Smooth muscle cell (in vitro differentiated cells): ENCODE results near the gene VAC14. TPM values are rescaled to one million over a fixed set of nuclear protein-coding genes. Genes with fewer than 3 reads are reported as not detected.

Source experiments
- DNase-seq: peaks from one replicate; lab custom pipeline; 2025; ENCODE audit not compliant: unreplicated experiment; lab: John Stamatoyannopoulos, UW
- H2AFZ ChIP-seq: fragments of 200-600 bp; sonication (generic); 2 replicates; pipeline ENCODE4 v1.6.0; 2016; ENCODE audit warnings: antibody characterized with exemption, low read depth, mild to moderate bottlenecking
- H3F3A ChIP-seq: fragments of 200-600 bp; sonication (generic); 2 replicates; pipeline ENCODE4 v1.6.0; 2017; ENCODE audit warnings: antibody characterized with exemption, low read depth
- H3K27ac ChIP-seq: fragments of 200-600 bp; sonication (generic); 2 replicates; pipeline ENCODE4 v1.5.1; 2016; ENCODE audit warnings: low read depth, mild to moderate bottlenecking
- H3K27me3 ChIP-seq: fragments of 200-600 bp; sonication (generic); 2 replicates; pipeline ENCODE4 v1.6.1; 2016; ENCODE audit warnings: low read depth, mild to moderate bottlenecking
- H3K36me3 ChIP-seq: fragments of 200-600 bp; sonication (generic); 2 replicates; pipeline ENCODE4 v1.5.1; 2016; ENCODE audit warnings: low read depth
- H3K4me1 ChIP-seq: fragments of 200-600 bp; sonication (generic); 2 replicates; pipeline ENCODE4 v1.5.1; 2016; ENCODE audit warnings: low read depth
- H3K4me2 ChIP-seq: fragments of 200-600 bp; sonication (generic); 2 replicates; pipeline ENCODE4 v1.6.0; 2016; ENCODE audit warnings: mild to moderate bottlenecking
- H3K4me3 ChIP-seq: fragments of 200-600 bp; sonication (generic); 2 replicates; pipeline ENCODE4 v1.5.1; 2016; ENCODE audit warnings: mild to moderate bottlenecking
- H3K79me2 ChIP-seq: fragments of 200-600 bp; sonication (generic); 2 replicates; pipeline ENCODE4 v1.6.0; 2016; ENCODE audit warnings: low read depth, mild to moderate bottlenecking
- H3K9ac ChIP-seq: fragments of 200-600 bp; sonication (generic); 2 replicates; pipeline ENCODE4 v1.6.0; 2016; ENCODE audit warnings: low read depth
- H3K9me3 ChIP-seq: fragments of 200-600 bp; sonication (generic); replicated peaks from 2 replicates; pipeline ENCODE4 v1.5.1; 2016; ENCODE audit warnings: low read depth
- H4K20me1 ChIP-seq: fragments of 200-600 bp; sonication (generic); 2 replicates; pipeline ENCODE4 v1.6.0; 2016; ENCODE audit warnings: low read depth
- CTCF ChIP-seq: fragments of 200-600 bp; sonication (generic); IDR thresholded peaks from 2 replicates; pipeline ENCODE4 v1.5.1; 2017; ENCODE audit warnings: borderline replicate concordance, mild to moderate bottlenecking, antibody characterized with exemption; ENCODE audit not compliant: insufficient read depth, poor library complexity, severe bottlenecking
- WGBS: methylation state at CpG from one replicate; pipeline ENCODE4 v1.1.7; 2016; ENCODE audit warnings: low lambda C conversion rate; 5-methylcytosine and 5-hydroxymethylcytosine counted together
- polyA plus RNA-seq: library from polyadenylated mRNA; unstranded; fragments of >200 nt; fragmentation: Nextera tagmentation; extraction: Ambion mirVana; gene quantifications from 2 replicates; pipeline ENCODE4 v1.2.1, GENCODE V29; 2016
- total RNA-seq: library from RNA; depleted of rRNA; stranded (reverse); fragments of >200 nt; gene quantifications from 2 replicates; pipeline ENCODE4 v1.2.3, GENCODE V29; 2014

Gene VAC14
- total and polyA plus RNA-seq, 2 experiments from 2014 or later, result 27.9 to 52.3 TPM

GRCh38 chr16:70779361-70779760 lies 21.6 kb downstream of the VAC14 start:
- Histone ChIP-seq H3K4me2 (no peak overlapping the region), H3K4me1 (no peaks in the 10 kb centered on the region), H3K79me2 (no peaks in the 10 kb centered on the region), H3F3A (peaks cover 14% of the 10 kb centered on the region), H2AFZ (no peak overlapping the region), H3K9ac (no peak overlapping the region), H3K27ac (peak overlapping the region; percentile 6), H3K27me3 (no peaks in the 10 kb centered on the region), H3K36me3 (no peaks in the 10 kb centered on the region), H4K20me1 (peaks cover 4% of the 10 kb centered on the region), H3K9me3 (no peaks in the 10 kb centered on the region), H3K4me3 (no peak overlapping the region)
- WGBS, result 94% methylated on average over 1 of the region's 1 CpG
- no peak for TF ChIP-seq CTCF
- DNase-seq, result no peak

GRCh38 chr16:70778901-70779309 lies 22.1 kb downstream of the VAC14 start:
- Histone ChIP-seq H3K27me3 (no peaks in the 10 kb centered on the region), H3K4me1 (no peaks in the 10 kb centered on the region), H3K4me3 (no peak overlapping the region), H4K20me1 (peaks cover 4% of the 10 kb centered on the region), H2AFZ (no peak overlapping the region), H3K9ac (no peak overlapping the region), H3K4me2 (no peak overlapping the region), H3K36me3 (no peaks in the 10 kb centered on the region), H3K79me2 (no peaks in the 10 kb centered on the region), H3F3A (peaks cover 14% of the 10 kb centered on the region), H3K27ac (peak overlapping the region; percentile 9), H3K9me3 (no peaks in the 10 kb centered on the region)
- 68% methylated on average over 8 of the region's 8 CpGs for WGBS
- DNase-seq, result peak; percentile 25
- no peak for TF ChIP-seq CTCF

- no peaks in the 10 kb centered on the region for H3K27me3 ChIP-seq
- H3K4me1 ChIP-seq, result no peaks in the 10 kb centered on the region
- no peaks in the 10 kb centered on the region for H3K9me3 ChIP-seq
- peaks cover 14% of the 10 kb centered on the region for H3F3A ChIP-seq
- H2AFZ ChIP-seq, result no peak overlapping the region
- TF ChIP-seq CTCF, result no peak
- no peak overlapping the region for H3K27ac ChIP-seq
- H3K4me2 ChIP-seq, result no peak overlapping the region
- H4K20me1 ChIP-seq, result peaks cover 4% of the 10 kb centered on the region
- no peak overlapping the region for H3K9ac ChIP-seq
- H3K36me3 ChIP-seq, result no peaks in the 10 kb centered on the region
- WGBS, result 92% methylated on average over 8 of the region's 8 CpGs
- H3K79me2 ChIP-seq, result no peaks in the 10 kb centered on the region
- no peak for DNase-seq
- H3K4me3 ChIP-seq, result no peak overlapping the region
Measured at GRCh38 chr16:70777973-70778406, 23.0 kb downstream of the VAC14 start.

GRCh38 chr16:70777496-70777895 lies 23.5 kb downstream of the VAC14 start:
- no peak for DNase-seq
- Histone ChIP-seq H3K4me1 (no peaks in the 10 kb centered on the region), H4K20me1 (peaks cover 4% of the 10 kb centered on the region), H3F3A (peaks cover 14% of the 10 kb centered on the region), H3K9me3 (no peaks in the 10 kb centered on the region), H3K79me2 (no peaks in the 10 kb centered on the region), H3K4me3 (no peak overlapping the region), H3K4me2 (no peak overlapping the region), H2AFZ (no peak overlapping the region), H3K36me3 (no peaks in the 10 kb centered on the region), H3K9ac (no peak overlapping the region), H3K27me3 (no peaks in the 10 kb centered on the region), H3K27ac (no peak overlapping the region)
- TF ChIP-seq CTCF, result no peak
- WGBS, result 98% methylated on average over 9 of the region's 9 CpGs
